Psoas muscle (tissue), 8 donors: Measurements from ENCODE around the gene DDR1. TPM values are rescaled to one million over a fixed set of nuclear protein-coding genes. Genes with fewer than 3 reads are reported as not detected.
A peak's percentile ranks its signal among the peaks of the same experiment; 100 is the strongest.

ENCODE experiments used
- ATAC-seq, 4 donors: fragments of 200-7000 bp; cut with Tn5 transposase; one replicate each; pipeline ENCODE4 v1.9.1; 2020; ENCODE audit warnings: moderate library complexity in 3 of 4, mild to moderate bottlenecking in 2 of 4
- DNase-seq, 2 donors: peaks; one replicate each; pipeline ENCODE4 v3.0.0-alpha.2; 2020
- H3K27ac ChIP-seq: fragments of 200-600 bp; one replicate; pipeline ENCODE4 v1.8.0; 2022
- H3K27me3 ChIP-seq, 3 donors: fragments of 200-600 bp in 1 of 3; one replicate each; pipeline versions ENCODE4 v1.6.1 to v1.8.0; 2013 to 2022; ENCODE audit warnings: low read length in 2 of 3, mild to moderate bottlenecking in 2 of 3, moderate library complexity in 1 of 3; ENCODE audit not compliant: insufficient read depth in 3 of 3
- H3K36me3 ChIP-seq, 2 donors: fragments of 200-600 bp in 1 of 2; one replicate each; pipeline versions ENCODE4 v1.6.1 to v1.8.0; 2013 to 2022; ENCODE audit warnings: low read depth in 1 of 2, mild to moderate bottlenecking in 1 of 2, moderate library complexity in 1 of 2; ENCODE audit not compliant: insufficient read depth in 1 of 2
- H3K4me1 ChIP-seq: fragments of 200-600 bp; one replicate; pipeline ENCODE4 v1.8.0; 2022
- H3K4me3 ChIP-seq: fragments of 200-600 bp; one replicate; pipeline ENCODE4 v1.8.0; 2022; ENCODE audit warnings: mild to moderate bottlenecking
- H3K9me3 ChIP-seq: fragments of 200-600 bp; one replicate; pipeline ENCODE4 v1.8.0; 2022
- WGBS, 3 donors: extraction: QIAGEN DNeasy Blood & Tissue Kit; methylation state at CpG; one replicate each; pipeline versions ENCODE4 v1.1.6 to v1.1.7; 2013; 5-methylcytosine and 5-hydroxymethylcytosine counted together
- intact Hi-C, 2 donors: fragments of 100-400 bp; cut with DNase I; formaldehyde crosslinking; loops; one replicate each; pipeline versions ENCODE4 v1.11.0 to v1.14.2; 2022
- polyA plus RNA-seq, 3 donors: library from polyadenylated mRNA; stranded (reverse); fragments of 200-250 nt; gene quantifications; one replicate each; pipeline ENCODE4 v1.2.3, GENCODE V29; 2013
- total RNA-seq, 4 donors: library from RNA; stranded (reverse); fragmentation: NEBNext Ultra II Directional in 2 of 4; extraction: Animal tissue kit (Norgen Biotek cat#: 25700) in 2 of 4; gene quantifications; one replicate each; pipeline versions ENCODE4 v1.2.1 to v1.2.4, GENCODE V29; 2021 to 2023
- TF ChIP-seq, protein P1 (sequence below): fragments of 200-600 bp; IDR thresholded peaks from one replicate; pipeline ENCODE4 v1.8.0; 2022; ENCODE audit warnings: antibody characterized with exemption
- donor health status: healthy with polysubstance abuse.
- donor health status: DM: no; HTN: no; CAD: no; lungs with moderate emphysema.
- donor health status: Bipolar disorder and iron deficiency.
- donor health status: healthy.
- donor health status: DM: yes; HTN: yes; CAD: no.
- donor health status: DM: no; HTN: no; CAD: no.
- donor health status: DM: no; HTN: no; CAD: no.
- donor health status: DM: yes; HTN: yes; CAD: no.

The DDR1 gene
- total and polyA plus RNA-seq, 7 donors = 2.2 to 129 (median 26.3) TPM

DNA sequence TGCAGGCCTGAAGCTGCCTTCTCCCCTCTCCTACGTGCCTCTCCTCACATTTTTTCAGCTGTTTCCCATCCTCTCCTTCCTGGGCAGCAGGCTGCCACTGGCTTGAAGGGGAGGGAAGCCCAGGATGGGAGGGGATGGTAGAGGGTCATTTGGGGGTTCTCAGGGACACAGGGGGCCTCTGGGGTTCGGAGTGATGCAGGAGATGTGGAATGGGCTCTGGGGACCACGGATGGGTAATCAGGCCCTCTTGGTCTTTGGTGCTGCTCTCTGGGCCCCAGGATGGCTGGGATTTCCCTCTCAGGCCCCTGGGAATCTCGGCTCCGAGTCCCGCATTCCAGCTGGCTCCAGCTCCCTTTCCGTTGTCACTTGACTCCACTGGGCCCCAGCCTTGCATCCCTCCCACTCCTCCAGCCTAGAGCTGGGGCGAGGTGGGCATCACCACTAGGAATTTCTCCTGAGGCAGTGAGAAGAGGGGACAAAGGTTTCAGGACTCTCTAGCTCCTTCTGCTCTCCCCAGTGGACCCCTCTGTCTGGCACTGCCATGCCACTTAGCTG is 2.0 kb upstream of the DDR1 start:
- Histone ChIP-seq H3K27me3 (no peaks in the 10 kb centered on the region), H3K9me3 (no peaks in the 10 kb centered on the region), H3K36me3 (no peaks in the 10 kb centered on the region), H3K4me3 (peak overlapping the region; percentile 78), H3K27ac (peak overlapping the region; percentile 93), H3K4me1 (peaks cover 44% of the 10 kb centered on the region)
- intact Hi-C loops = loop anchor here in 1 of 2 donors (5.0 kb wide), 1 partner anchor 205 kb away; no protein-coding TSS in a partner anchor
- TF ChIP-seq, protein P1, sequence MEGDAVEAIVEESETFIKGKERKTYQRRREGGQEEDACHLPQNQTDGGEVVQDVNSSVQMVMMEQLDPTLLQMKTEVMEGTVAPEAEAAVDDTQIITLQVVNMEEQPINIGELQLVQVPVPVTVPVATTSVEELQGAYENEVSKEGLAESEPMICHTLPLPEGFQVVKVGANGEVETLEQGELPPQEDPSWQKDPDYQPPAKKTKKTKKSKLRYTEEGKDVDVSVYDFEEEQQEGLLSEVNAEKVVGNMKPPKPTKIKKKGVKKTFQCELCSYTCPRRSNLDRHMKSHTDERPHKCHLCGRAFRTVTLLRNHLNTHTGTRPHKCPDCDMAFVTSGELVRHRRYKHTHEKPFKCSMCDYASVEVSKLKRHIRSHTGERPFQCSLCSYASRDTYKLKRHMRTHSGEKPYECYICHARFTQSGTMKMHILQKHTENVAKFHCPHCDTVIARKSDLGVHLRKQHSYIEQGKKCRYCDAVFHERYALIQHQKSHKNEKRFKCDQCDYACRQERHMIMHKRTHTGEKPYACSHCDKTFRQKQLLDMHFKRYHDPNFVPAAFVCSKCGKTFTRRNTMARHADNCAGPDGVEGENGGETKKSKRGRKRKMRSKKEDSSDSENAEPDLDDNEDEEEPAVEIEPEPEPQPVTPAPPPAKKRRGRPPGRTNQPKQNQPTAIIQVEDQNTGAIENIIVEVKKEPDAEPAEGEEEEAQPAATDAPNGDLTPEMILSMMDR = no peak
- ATAC-seq (no peak), DNase-seq (no peak)
- WGBS, 3 donors = 23 to 37% (median 27%) methylated on average over 8 of the region's 8 CpGs

DNA sequence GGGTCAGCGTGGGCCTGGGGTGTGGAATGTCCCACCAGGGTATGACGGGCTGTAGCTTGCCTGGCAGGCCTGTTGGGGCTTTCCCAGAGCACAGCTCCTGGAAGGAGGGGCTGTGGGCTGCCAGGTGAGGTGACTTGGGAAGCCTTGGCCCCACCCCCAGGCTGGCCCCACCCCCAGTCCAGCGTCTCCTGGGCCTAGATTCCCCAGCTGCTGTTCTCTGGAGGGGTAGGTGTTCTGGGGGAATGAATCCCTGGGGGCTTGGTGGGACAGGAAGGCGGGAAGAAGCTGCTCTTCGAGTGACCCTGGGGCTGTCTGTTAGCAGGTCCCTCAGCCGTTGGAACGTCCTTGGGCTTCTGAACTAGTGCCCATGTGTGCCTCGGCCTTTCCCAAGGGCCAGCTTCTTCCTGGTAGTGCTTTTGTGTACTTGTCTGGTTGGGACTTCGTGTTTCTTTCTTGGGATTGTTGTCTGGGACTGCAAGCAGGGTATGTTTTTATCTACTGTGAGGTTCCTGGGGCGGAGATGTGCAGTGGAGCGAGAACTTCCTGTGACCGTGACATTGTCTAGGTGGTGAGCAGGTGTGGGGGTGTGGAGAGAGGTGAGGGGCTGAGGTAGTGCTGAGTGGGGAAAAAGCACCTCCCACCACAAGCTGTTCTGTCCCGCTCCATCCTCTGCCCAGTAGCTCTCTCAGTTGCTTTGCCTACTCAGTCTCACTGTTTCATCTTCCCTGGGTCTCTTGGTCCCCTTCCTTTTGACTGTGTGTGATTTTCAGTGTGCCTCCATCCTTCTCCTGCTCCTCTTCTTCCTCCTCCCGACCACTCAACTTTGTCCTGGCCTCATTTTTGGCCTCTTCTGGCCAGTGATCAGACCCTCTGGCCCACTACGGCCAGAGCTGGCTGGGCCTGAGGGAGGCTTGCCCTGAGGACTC is 1.3 kb upstream of the DDR1 start:
- intact Hi-C loops = loop anchor here in 1 of 2 donors (5.0 kb wide), 1 partner anchor 206 kb away; no protein-coding TSS in a partner anchor
- no peak for DNase-seq
- Histone ChIP-seq H3K9me3 (no peaks in the 10 kb centered on the region), H3K4me1 (peaks cover 43% of the 10 kb centered on the region), H3K36me3 (peaks cover 0 to 4% of the 10 kb centered on the region in 2 donors), H3K27ac (peak overlapping the region; percentile 93), H3K27me3 (no peaks in the 10 kb centered on the region), H3K4me3 (peak overlapping the region; percentile 78)
- 38 to 57% (median 44%) methylated on average over 15 of the region's 15 CpGs for WGBS, 3 donors
- TF ChIP-seq, protein P1 = no peak
- ATAC-seq = peak in 2 of 4 donors; percentile 13 to 31

DNA sequence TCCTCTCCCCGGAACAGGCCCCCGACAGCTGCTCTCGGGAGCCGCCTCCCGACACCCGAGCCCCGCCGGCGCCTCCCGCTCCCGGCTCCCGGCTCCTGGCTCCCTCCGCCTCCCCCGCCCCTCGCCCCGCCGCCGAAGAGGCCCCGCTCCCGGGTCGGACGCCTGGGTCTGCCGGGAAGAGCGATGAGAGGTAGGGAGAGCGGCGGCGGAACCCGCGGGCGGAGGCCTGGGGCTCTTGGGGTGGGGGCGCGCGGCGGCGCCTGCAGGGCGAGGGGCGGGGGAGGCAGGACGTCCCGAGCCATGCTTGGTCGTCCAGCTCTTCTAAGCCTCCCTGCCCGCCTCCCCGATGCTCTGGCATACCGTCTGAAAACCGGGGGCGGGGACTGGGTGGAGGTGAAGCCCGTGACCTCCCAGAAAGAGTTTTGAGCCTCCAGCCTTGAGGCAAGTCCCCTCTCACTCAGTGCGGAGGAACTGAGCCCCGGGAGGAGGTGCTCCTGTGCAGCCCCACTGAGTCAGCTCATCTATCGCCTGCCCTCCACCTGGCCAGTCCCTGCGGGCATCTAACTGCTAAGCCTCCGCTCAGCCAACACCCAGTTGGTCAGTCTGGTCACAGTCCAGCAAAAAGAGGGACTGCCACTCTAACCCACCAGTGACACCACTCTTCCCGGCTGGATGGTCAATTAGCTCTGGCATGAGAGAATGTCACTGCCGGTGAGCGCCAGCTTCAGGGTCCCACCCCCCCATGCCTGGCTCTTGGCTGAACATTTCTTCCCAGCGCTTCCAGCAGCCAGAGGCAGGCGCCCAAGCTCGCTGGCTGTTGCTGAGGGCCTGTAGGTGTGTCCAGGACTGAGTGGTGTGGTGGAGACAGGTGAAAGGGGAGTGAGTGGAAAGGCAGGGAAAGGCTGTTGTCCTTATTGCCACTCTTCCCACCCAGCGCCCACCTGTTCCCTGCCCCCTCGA is 482 bp downstream of the DDR1 start:
- H3K4me1 ChIP-seq = peaks cover 41% of the 10 kb centered on the region
- peak; percentile 61 to 78 (median 70) for ATAC-seq
- WGBS, 3 donors = 2 to 4% (median 4%) methylated on average over 25 to 59 of the region's 59 CpGs
- DNase-seq = peak; percentile 58 to 88
- H3K36me3 ChIP-seq = peaks cover 0 to 18% of the 10 kb centered on the region in 2 donors
- no peaks in the 10 kb centered on the region for H3K27me3 ChIP-seq
- TF ChIP-seq, protein P1 = no peak
- H3K9me3 ChIP-seq = no peaks in the 10 kb centered on the region
- intact Hi-C loops = loop anchor here in 1 of 2 donors (2.0 to 5.0 kb wide), 2 partner anchors 142 to 208 kb away; partner anchors contain the start of gene FLOT1
- peak overlapping the region; percentile 78 for H3K4me3 ChIP-seq
- peak overlapping the region; percentile 93 for H3K27ac ChIP-seq

DNA sequence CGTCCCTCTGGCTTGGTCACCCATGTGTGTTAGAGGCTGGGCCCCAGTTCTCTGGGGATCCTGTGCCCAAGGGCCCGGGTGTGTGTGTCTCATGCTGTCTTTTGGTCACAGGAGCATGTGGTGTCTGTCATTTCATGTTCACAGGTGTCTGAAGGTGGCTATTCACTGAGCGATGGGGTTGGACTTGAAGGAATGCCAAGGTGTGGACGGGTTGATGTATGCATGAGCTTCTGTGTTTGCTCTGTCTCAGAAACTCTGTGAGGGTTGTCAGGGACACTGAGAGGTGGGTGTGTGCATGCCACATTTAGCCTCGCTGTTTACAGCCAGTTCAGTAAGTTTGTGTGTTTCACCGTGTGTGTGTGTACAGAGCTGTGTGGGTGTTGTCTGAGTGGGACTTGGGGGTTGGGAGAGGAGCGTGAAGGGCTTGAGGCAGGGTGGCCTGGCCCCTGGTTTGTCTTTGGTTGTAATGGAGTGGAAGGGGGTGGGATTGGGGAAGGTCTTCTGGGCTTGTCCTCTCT is 1.2 kb downstream of the DDR1 start:
- intact Hi-C loops = loop anchor here in 1 of 2 donors (2.0 kb wide), 1 partner anchor 143 kb away; the partner anchor contains the start of gene FLOT1
- ATAC-seq = peak; percentile 5 to 22 (median 9)
- H3K9me3 ChIP-seq = no peaks in the 10 kb centered on the region
- H3K4me1 ChIP-seq = peaks cover 41% of the 10 kb centered on the region
- peaks cover 0 to 25% of the 10 kb centered on the region in 2 donors for H3K36me3 ChIP-seq
- TF ChIP-seq, protein P1 = no peak
- DNase-seq = no peak
- H3K27ac ChIP-seq = peak overlapping the region; percentile 93
- H3K27me3 ChIP-seq = no peaks in the 10 kb centered on the region
- WGBS, 3 donors = 15 to 27% (median 23%) methylated on average over 7 of the region's 7 CpGs
- peak overlapping the region; percentile 78 for H3K4me3 ChIP-seq
